Astrocyte of the cerebellum (primary cell): Measurements from ENCODE around the gene MAFG.
A peak's percentile ranks its signal among the peaks of the same experiment; 100 is the strongest.

Experiments used
- DNase-seq: peaks from one replicate; pipeline ENCODE4 v3.0.0-alpha.2; 2011; ENCODE audit warnings: low read depth
- H3K4me3 ChIP-seq: 2 replicates; pipeline ENCODE4 v1.5.1; 2011; ENCODE audit warnings: mild to moderate bottlenecking, low read depth, low read length, moderate library complexity
- CTCF ChIP-seq: IDR thresholded peaks from 2 replicates; pipeline ENCODE4 v1.5.1; 2012; ENCODE audit warnings: low read length, low read depth, moderate library complexity, mild to moderate bottlenecking; ENCODE audit errors: missing control alignments
- in situ Hi-C: cut with HindIII; loops from 2 replicates; pipeline ENCODE4 v1.10.0; 2017; ENCODE audit warnings: low sequenced_read_pairs

Gene MAFG

GRCh38 chr17:81889602-81890001 lies 37.9 kb downstream of the MAFG start:
- no peak for DNase-seq
- in situ Hi-C loops, result no loop called here
- no peak for TF ChIP-seq CTCF
- H3K4me3 ChIP-seq, result peak overlapping the region; percentile 79

- in situ Hi-C loops, result no loop called here
- DNase-seq, result no peak
- no peak overlapping the region for H3K4me3 ChIP-seq
- TF ChIP-seq CTCF, result no peak
Measured at GRCh38 chr17:81888988-81889595, 38.4 kb downstream of the MAFG start.

GRCh38 chr17:81888105-81888987 lies 39.2 kb downstream of the MAFG start:
- no peak overlapping the region for H3K4me3 ChIP-seq
- no peak for DNase-seq
- TF ChIP-seq CTCF, result no peak
- in situ Hi-C loops, result no loop called here

GRCh38 chr17:81885869-81886548 lies 41.5 kb downstream of the MAFG start:
- DNase-seq, result no peak
- TF ChIP-seq CTCF, result no peak
- no peak overlapping the region for H3K4me3 ChIP-seq

DNA sequence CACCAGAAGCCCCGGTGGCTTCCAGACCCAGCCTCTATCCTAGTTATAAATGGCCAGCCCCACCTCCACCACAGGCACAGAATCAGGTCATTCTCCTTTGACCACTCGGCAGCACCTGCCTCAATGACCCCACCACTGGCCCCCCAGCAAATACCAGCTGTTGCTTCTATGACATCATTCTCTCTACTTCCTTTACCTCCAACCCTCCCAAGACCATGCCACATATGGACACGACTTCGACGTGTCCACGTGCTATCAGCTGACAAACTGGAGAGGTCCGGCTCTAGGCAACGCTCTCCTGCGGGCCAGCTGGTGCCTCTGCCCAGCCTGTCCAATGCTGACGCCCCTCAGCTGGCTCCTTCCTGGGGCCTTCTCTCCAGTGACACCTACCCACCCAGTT lies 42.1 kb downstream of the MAFG start:
- no peak overlapping the region for H3K4me3 ChIP-seq
- in situ Hi-C loops, result no loop called here
- no peak for DNase-seq
- no peak for TF ChIP-seq CTCF

More at GRCh38 chr17:81885869-81886548, 41.5 kb downstream of the MAFG start:
- in situ Hi-C loops, result no loop called here

DNA sequence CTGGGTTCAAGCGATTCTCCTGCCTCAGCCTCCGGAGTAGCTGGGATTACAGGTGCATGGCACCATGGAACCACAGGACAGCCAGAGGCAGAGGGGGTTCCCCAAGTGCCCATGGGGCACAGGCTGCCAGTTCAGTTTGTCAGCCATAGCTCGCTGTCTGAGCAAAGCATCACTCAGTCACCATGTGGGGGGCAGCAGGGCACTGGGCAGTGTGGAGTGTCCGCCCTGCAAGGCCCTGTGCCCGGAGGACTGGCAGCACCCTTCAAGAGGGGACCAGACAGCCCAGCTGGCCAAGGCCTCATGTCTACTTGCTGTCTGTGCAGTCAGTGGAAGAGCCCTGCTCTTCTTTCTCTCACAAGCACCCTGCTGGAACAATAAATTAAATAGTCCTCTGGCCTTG lies 42.6 kb downstream of the MAFG start:
- in situ Hi-C loops, result no loop called here
- TF ChIP-seq CTCF, result no peak
- DNase-seq, result no peak
- no peak overlapping the region for H3K4me3 ChIP-seq
